HCT116 (cell line): ENCODE results near the gene CCDC174.

Experiments
- CBX3 ChIP-seq: IDR thresholded peaks from 2 replicates; pipeline ENCODE4 v1.6.1; 2012; ENCODE audit warnings: low read depth
- CEBPB ChIP-seq: IDR thresholded peaks from 2 replicates; pipeline ENCODE4 v1.6.1; 2012; ENCODE audit warnings: low read depth
- ELF1 ChIP-seq: IDR thresholded peaks from 2 replicates; pipeline ENCODE4 v1.6.1; 2012; ENCODE audit warnings: low read depth, borderline replicate concordance
- EZH2 ChIP-seq: fragments of 200-600 bp; sonication (generic); IDR thresholded peaks from 2 replicates; pipeline ENCODE4 v1.6.1; 2017; ENCODE audit warnings: antibody characterized with exemption, mixed run types
- FOSL1 ChIP-seq: IDR thresholded peaks from 2 replicates; pipeline ENCODE4 v1.6.1; 2012; ENCODE audit warnings: low read depth
- POLR2A ChIP-seq: IDR thresholded peaks from 2 replicates; pipeline ENCODE4 v1.7.0; 2011; ENCODE audit warnings: borderline replicate concordance; ENCODE audit not compliant: insufficient read depth, insufficient read length; ENCODE audit errors: extremely low read depth
- POLR2AphosphoS5 ChIP-seq: IDR thresholded peaks from 2 replicates; pipeline ENCODE4 v1.6.1; 2011; ENCODE audit warnings: mild to moderate bottlenecking, low read depth, low read length, moderate library complexity
- RAD21 ChIP-seq: IDR thresholded peaks from 2 replicates; pipeline ENCODE4 v1.6.1; 2012; ENCODE audit warnings: low read depth, mild to moderate bottlenecking
- SRF ChIP-seq: IDR thresholded peaks from 2 replicates; pipeline ENCODE4 v1.6.1; 2012; ENCODE audit warnings: low read depth
- YY1 ChIP-seq: IDR thresholded peaks from 2 replicates; pipeline ENCODE4 v1.6.1; 2011; ENCODE audit warnings: low read length, low read depth, moderate library complexity, mild to moderate bottlenecking; ENCODE audit not compliant: insufficient replicate concordance; ENCODE audit errors: extremely low read depth
- TF ChIP-seq, protein P1 (sequence below), 3 experiments: fragments of 200-600 bp in 1 of 3; sonication (generic) in 1 of 3; IDR thresholded peaks in 2 of 3; conservative IDR thresholded peaks in 1 of 3; 2 replicates each; pipeline ENCODE4 v1.5.1; 2012 to 2017; ENCODE audit warnings: low read depth in 2 of 3, low read length in 2 of 3, antibody characterized with exemption in 1 of 3, borderline replicate concordance in 1 of 3, control low read depth in 1 of 3, mild to moderate bottlenecking in 1 of 3, mixed read lengths in 1 of 3, mixed run types in 1 of 3, moderate library complexity in 1 of 3; ENCODE audit not compliant: insufficient read depth in 1 of 3
- TF ChIP-seq, protein P2 (sequence below): IDR thresholded peaks from 2 replicates; pipeline ENCODE4 v1.6.1; 2012; ENCODE audit warnings: low read depth

DNA sequence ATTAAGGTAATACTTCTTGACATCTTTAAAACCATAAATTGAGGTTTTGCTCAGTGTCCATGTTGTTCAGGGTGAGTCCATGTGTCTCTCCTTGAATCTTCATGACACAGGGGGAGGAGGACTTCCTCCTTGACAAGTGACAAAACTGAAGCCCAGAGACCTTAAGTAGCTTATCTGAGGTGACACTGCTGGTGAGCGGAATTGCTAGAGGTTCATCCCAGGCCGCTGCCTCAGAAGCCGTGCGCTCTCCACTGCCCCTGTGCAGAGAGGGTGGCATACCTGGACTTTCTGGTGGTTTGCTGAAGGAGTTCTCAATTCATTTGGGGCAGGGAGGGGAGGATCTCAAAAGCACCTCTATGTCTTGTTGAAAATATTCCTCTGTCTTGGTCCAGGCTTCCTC, 23.2 kb upstream of the CCDC174 start:
- TF ChIP-seq POLR2A (no peak), RAD21 (no peak), EZH2 (no peak), CEBPB (no peak), FOSL1 (no peak), SRF (no peak), YY1 (no peak), POLR2AphosphoS5 (no peak), ELF1 (no peak), CBX3 (no peak)
- TF ChIP-seq, protein P1, sequence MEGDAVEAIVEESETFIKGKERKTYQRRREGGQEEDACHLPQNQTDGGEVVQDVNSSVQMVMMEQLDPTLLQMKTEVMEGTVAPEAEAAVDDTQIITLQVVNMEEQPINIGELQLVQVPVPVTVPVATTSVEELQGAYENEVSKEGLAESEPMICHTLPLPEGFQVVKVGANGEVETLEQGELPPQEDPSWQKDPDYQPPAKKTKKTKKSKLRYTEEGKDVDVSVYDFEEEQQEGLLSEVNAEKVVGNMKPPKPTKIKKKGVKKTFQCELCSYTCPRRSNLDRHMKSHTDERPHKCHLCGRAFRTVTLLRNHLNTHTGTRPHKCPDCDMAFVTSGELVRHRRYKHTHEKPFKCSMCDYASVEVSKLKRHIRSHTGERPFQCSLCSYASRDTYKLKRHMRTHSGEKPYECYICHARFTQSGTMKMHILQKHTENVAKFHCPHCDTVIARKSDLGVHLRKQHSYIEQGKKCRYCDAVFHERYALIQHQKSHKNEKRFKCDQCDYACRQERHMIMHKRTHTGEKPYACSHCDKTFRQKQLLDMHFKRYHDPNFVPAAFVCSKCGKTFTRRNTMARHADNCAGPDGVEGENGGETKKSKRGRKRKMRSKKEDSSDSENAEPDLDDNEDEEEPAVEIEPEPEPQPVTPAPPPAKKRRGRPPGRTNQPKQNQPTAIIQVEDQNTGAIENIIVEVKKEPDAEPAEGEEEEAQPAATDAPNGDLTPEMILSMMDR (IDR thresholded peaks at IDR 0.05 in 2 of 3, conservative IDR thresholded peaks at IDR 0.05 in 1 of 3; ENCODE audit: borderline replicate concordance in 1 of 3, insufficient read depth in 1 of 3, low read depth in 2 of 3, low read length in 2 of 3), result no peak
- TF ChIP-seq, protein P2, sequence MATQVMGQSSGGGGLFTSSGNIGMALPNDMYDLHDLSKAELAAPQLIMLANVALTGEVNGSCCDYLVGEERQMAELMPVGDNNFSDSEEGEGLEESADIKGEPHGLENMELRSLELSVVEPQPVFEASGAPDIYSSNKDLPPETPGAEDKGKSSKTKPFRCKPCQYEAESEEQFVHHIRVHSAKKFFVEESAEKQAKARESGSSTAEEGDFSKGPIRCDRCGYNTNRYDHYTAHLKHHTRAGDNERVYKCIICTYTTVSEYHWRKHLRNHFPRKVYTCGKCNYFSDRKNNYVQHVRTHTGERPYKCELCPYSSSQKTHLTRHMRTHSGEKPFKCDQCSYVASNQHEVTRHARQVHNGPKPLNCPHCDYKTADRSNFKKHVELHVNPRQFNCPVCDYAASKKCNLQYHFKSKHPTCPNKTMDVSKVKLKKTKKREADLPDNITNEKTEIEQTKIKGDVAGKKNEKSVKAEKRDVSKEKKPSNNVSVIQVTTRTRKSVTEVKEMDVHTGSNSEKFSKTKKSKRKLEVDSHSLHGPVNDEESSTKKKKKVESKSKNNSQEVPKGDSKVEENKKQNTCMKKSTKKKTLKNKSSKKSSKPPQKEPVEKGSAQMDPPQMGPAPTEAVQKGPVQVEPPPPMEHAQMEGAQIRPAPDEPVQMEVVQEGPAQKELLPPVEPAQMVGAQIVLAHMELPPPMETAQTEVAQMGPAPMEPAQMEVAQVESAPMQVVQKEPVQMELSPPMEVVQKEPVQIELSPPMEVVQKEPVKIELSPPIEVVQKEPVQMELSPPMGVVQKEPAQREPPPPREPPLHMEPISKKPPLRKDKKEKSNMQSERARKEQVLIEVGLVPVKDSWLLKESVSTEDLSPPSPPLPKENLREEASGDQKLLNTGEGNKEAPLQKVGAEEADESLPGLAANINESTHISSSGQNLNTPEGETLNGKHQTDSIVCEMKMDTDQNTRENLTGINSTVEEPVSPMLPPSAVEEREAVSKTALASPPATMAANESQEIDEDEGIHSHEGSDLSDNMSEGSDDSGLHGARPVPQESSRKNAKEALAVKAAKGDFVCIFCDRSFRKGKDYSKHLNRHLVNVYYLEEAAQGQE, result no peak
